Activated CD4-positive, alpha-beta T cell treated with anti-CD3 and anti-CD28 coated beads, Interleukin-2, amount 10 ng/mL, durations not matched to agents 24 days and 14 days (primary cell): ENCODE measurements around the gene HAS3. TPM values are rescaled to one million over a fixed set of nuclear protein-coding genes. Genes with fewer than 3 reads are reported as not detected.
A peak's percentile ranks its signal among the peaks of the same experiment; 100 is the strongest.

Source experiments
- DNase-seq: peaks from one replicate; pipeline ENCODE4 v3.0.0; 2022
- H3K27ac Mint-ChIP-seq: one replicate; pipeline ENCODE4 v1.8.0; 2022; ENCODE audit warnings: mild to moderate bottlenecking, mixed read lengths
- H3K27me3 Mint-ChIP-seq: one replicate; pipeline ENCODE4 v1.8.0; 2022; ENCODE audit warnings: mixed read lengths
- H3K36me3 Mint-ChIP-seq: one replicate; pipeline ENCODE4 v1.8.0; 2022; ENCODE audit warnings: low read depth, mild to moderate bottlenecking, mixed read lengths
- H3K4me1 Mint-ChIP-seq: one replicate; pipeline ENCODE4 v1.8.0; 2021; ENCODE audit warnings: mixed read lengths
- H3K4me3 Mint-ChIP-seq: one replicate; pipeline ENCODE4 v1.8.0; 2022; ENCODE audit warnings: mild to moderate bottlenecking, moderate library complexity, mixed read lengths
- H3K9me3 Mint-ChIP-seq: one replicate; pipeline ENCODE4 v1.8.0; 2021; ENCODE audit warnings: mixed read lengths
- intact Hi-C: fragments of 100-400 bp; cut with micrococcal nuclease; formaldehyde crosslinking; loops from one replicate; pipeline ENCODE4 v1.15.1; 2023
- total RNA-seq: library from RNA; stranded (reverse); gene quantifications from 2 replicates; pipeline ENCODE4 v1.2.3, GENCODE V29; 2022

Gene HAS3
- total RNA-seq, 1 donor from 2014 or later, result 0.56 TPM

DNA sequence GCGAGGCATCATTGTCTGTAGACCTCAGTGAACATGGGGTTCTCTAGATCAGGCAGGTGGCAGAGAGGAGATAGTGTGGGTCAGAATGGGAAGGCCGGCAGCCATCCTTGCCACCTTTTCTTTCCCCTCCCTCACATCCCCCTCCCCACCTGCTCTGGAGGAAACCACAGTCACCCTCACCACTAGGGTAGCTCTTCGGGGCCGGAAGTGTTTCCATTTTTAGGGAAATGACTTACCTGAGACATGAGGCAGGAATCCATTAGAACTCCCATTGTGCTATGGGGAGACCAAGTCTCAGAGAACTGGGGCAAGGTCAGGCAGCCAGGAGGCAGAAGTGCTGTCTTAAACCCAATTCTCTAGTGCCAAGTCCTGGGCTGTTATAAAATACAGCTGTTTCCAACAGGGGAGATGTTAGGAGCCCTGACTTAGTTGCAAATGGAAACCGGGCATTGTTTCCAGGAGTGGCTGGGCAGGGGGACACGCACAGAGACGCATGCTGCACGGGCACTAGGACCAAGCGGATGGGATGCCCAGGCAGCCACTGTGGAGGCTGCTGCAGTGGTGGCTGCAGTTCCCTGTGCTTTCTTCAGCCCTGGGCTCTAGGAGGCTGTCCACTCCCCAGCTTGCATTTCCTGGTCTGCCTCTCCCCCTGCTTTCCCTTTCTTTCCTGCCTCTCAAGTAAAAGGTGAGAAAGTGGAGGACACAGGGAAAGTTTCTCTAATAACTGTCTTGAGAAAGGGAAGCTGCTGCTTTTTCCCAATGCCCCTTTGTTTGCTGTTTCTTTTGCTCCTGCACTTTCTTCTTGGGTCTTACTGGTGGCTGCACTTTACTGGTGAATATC lies 2.8 kb downstream of the HAS3 start:
- Mint-ChIP-seq H3K27me3 (peaks cover 34% of the 10 kb centered on the region), H3K4me1 (peaks cover 13% of the 10 kb centered on the region), H3K4me3 (no peak overlapping the region), H3K36me3 (peaks cover 9% of the 10 kb centered on the region), H3K27ac (no peak overlapping the region), H3K9me3 (no peaks in the 10 kb centered on the region)
- no peak for DNase-seq
- intact Hi-C loops, result no loop called here

DNA sequence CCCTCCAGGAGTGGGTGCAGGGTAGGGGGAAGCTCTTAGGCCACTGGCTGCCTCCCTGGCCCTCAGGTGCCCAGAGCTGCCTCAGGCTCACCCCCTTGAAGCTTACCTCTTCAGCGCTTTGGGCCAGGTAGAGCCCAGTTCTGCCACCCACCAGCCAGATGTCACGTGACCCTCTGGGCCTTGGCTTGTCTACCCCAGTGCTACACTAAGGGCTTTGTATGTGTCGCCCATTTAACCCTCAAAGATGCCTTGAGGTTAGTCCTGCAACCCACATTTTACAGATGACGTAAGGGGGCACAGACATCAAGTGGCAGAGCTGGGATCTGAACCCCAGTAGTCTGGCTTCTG lies 3.4 kb downstream of the HAS3 start:
- no peaks in the 10 kb centered on the region for H3K9me3 Mint-ChIP-seq
- no peak overlapping the region for H3K27ac Mint-ChIP-seq
- H3K27me3 Mint-ChIP-seq, result peaks cover 31% of the 10 kb centered on the region
- intact Hi-C loops, result no loop called here
- no peak for DNase-seq
- H3K4me3 Mint-ChIP-seq, result no peak overlapping the region
- peaks cover 9% of the 10 kb centered on the region for H3K36me3 Mint-ChIP-seq
- H3K4me1 Mint-ChIP-seq, result peaks cover 13% of the 10 kb centered on the region

DNA sequence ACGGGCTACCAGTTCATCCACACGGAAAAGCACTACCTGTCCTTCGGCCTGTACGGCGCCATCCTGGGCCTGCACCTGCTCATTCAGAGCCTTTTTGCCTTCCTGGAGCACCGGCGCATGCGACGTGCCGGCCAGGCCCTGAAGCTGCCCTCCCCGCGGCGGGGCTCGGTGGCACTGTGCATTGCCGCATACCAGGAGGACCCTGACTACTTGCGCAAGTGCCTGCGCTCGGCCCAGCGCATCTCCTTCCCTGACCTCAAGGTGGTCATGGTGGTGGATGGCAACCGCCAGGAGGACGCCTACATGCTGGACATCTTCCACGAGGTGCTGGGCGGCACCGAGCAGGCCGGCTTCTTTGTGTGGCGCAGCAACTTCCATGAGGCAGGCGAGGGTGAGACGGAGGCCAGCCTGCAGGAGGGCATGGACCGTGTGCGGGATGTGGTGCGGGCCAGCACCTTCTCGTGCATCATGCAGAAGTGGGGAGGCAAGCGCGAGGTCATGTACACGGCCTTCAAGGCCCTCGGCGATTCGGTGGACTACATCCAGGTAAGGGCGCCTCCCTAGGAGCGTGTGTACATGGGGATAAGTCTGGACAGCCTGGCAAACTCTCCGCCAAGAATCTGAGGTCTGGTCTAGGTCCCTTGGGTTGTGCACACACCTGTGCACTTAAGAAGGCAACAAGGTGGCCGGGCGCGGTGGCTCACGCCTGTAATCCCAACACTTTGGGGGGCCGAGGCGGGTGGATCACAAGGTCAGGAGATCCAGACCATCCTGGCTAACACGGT lies 4.2 kb downstream of the HAS3 start:
- intact Hi-C loops, result loop anchor here (10.0 kb wide), 1 partner anchor 405 kb away; no protein-coding TSS in a partner anchor
- Mint-ChIP-seq H3K27ac (no peak overlapping the region), H3K9me3 (no peaks in the 10 kb centered on the region), H3K27me3 (peaks cover 28% of the 10 kb centered on the region), H3K4me3 (no peak overlapping the region), H3K4me1 (peaks cover 13% of the 10 kb centered on the region), H3K36me3 (peaks cover 11% of the 10 kb centered on the region)
- no peak for DNase-seq

DNA sequence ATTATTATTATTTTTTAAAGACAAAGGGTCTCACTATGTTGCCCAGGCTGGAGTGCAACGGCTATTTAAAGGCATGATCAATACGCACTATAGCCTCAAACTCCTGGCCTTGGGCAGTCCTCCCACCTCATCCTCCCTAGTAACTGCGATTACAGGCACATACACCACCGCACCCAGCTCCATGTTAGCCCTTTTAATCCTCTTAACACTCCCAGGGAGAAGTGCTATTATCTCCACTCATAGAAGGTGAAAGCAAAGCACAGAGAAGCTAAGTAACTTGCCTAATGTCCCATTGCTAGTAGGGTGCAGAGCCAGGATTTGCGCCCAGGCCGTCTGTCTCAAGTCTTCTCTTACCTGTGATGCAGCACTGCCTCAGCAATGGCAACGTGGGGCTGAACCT lies 5.0 kb downstream of the HAS3 start:
- H3K4me1 Mint-ChIP-seq, result peaks cover 9% of the 10 kb centered on the region
- H3K27me3 Mint-ChIP-seq, result peaks cover 23% of the 10 kb centered on the region
- H3K4me3 Mint-ChIP-seq, result no peak overlapping the region
- H3K27ac Mint-ChIP-seq, result no peak overlapping the region
- H3K36me3 Mint-ChIP-seq, result peaks cover 9% of the 10 kb centered on the region
- intact Hi-C loops, result loop anchor here (10.0 kb wide), 1 partner anchor 406 kb away; no protein-coding TSS in a partner anchor
- no peak for DNase-seq
- no peaks in the 10 kb centered on the region for H3K9me3 Mint-ChIP-seq

DNA sequence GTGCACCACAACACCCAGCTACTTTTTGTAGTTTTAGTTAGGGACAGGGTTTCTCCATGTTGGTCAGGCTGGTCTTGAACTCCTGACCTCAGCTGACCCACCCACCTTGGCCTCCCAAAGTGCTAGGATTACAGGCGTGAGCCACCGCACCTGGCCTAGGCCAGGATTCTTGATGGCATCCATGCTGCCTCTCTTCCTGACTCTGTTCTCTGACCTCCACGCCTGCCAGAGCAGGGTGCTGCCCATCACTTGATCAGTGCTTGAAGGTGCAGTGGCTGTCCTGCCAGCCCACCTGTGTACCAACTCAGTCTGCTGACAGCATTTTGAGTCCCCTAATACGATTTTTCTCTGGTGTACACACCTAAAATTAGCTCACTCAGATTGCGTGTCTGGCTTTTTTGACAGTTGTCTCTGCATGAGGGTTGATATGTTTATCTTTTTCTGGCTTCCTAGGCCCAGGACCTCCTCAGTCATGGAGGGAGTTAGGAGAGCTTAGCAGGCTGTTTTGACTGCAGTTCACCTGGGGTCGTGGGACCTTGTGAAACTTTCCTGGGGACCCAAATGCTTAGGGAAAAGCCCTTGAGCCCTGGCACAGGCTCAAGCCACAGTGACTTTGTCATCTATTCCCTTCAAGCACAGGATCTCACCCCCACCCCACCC lies 5.9 kb downstream of the HAS3 start:
- Mint-ChIP-seq H3K4me3 (no peak overlapping the region), H3K9me3 (no peaks in the 10 kb centered on the region), H3K27me3 (peaks cover 19% of the 10 kb centered on the region), H3K36me3 (peaks cover 7% of the 10 kb centered on the region), H3K27ac (no peak overlapping the region), H3K4me1 (peaks cover 5% of the 10 kb centered on the region)
- no peak for DNase-seq
- intact Hi-C loops, result loop anchor here (10.0 kb wide), 1 partner anchor 407 kb away; no protein-coding TSS in a partner anchor

DNA sequence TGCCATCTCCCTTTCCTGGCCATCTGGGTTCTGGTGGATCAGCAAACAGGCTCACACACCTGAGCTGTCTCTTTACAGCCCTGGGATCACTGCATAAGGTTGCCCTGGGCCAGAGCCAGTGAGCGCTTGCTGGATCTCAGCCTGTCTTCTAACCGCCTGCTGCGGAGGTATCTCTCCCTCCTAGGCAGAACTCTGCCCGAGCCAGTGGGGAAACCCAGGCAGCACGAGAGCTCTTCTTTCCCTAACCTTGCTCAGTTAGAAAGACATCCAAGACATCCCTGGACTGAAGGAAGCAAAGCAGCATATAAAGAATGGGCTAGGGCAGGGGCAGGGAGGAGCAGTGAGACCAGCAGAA lies 6.4 kb downstream of the HAS3 start:
- peaks cover 17% of the 10 kb centered on the region for H3K27me3 Mint-ChIP-seq
- no peaks in the 10 kb centered on the region for H3K9me3 Mint-ChIP-seq
- no peak overlapping the region for H3K4me3 Mint-ChIP-seq
- intact Hi-C loops, result loop anchor here (10.0 kb wide), 1 partner anchor 407 kb away; no protein-coding TSS in a partner anchor
- H3K4me1 Mint-ChIP-seq, result peaks cover 5% of the 10 kb centered on the region
- no peak overlapping the region for H3K27ac Mint-ChIP-seq
- H3K36me3 Mint-ChIP-seq, result peaks cover 7% of the 10 kb centered on the region
- DNase-seq, result no peak

DNA sequence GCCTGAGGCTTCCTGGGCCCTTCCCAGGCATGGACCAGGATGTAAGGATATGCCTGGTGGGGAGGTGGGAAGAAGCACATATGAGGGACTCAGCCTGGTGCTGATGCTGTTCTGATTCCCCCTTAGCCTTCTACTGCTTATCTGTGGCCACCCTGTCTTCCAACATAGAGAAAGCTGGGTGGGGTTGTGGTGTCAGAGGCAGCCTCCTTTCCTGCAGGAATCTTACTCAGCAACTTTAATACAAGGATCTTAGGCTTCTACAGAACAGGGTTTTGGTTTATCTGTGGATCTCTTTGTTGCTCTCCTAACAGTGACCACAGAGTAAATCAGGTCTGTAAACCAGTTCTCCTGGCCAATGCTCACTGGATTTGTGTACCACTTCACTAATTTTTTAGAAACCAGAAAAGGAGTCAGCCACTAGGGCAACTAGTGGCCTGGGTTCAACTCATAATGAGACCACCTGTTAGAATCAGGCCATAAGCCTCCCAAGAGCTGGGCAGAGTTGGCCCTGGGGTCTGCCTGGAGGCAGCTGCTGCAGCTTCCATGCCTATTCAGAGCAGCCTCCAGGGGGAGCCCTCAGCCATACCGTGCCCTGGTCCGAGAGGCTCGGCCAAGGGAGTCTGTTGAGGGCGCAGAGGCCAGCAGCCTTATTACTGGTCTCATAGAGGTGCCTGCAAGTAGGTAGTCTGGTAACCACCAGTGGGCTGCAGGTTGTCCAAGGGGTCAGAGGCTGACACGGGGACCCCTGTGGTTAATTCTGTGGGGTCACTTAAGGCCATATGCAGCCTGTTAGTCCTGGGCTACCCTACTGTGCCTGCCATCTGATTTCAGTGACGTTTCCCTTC lies 7.1 kb downstream of the HAS3 start:
- no peak overlapping the region for H3K4me3 Mint-ChIP-seq
- intact Hi-C loops, result loop anchor here (10.0 kb wide), 1 partner anchor 408 kb away; no protein-coding TSS in a partner anchor

DNA sequence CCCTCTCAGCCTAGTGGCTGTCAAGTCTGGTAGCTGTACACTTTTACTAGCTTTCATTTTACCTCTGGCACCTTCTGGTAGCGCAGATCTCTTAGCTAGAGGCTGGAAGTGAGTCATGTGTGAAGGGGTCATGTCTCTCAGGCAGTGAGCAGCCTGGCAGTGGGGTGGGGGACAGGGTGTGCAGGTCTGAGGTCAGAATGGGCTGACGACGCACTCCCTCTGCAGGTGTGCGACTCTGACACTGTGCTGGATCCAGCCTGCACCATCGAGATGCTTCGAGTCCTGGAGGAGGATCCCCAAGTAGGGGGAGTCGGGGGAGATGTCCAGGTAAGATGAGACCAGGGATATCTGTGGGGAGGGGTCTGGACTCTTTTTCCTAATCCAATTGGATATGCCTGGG lies 7.8 kb downstream of the HAS3 start:
- peaks cover 7% of the 10 kb centered on the region for H3K27me3 Mint-ChIP-seq
- intact Hi-C loops, result loop anchor here (10.0 kb wide), 1 partner anchor 408 kb away; no protein-coding TSS in a partner anchor
- DNase-seq, result no peak
- no peak overlapping the region for H3K27ac Mint-ChIP-seq
- peaks cover 5% of the 10 kb centered on the region for H3K4me1 Mint-ChIP-seq
- H3K9me3 Mint-ChIP-seq, result no peaks in the 10 kb centered on the region
- H3K36me3 Mint-ChIP-seq, result peaks cover 15% of the 10 kb centered on the region
- no peak overlapping the region for H3K4me3 Mint-ChIP-seq

More for the DNA sequence above, 7.1 kb downstream of the HAS3 start:
- Mint-ChIP-seq H3K9me3 (no peaks in the 10 kb centered on the region), H3K4me1 (peaks cover 2% of the 10 kb centered on the region), H3K27ac (no peak overlapping the region), H3K36me3 (peaks cover 8% of the 10 kb centered on the region), H3K27me3 (peaks cover 13% of the 10 kb centered on the region)
- peak; percentile 84 for DNase-seq

DNA sequence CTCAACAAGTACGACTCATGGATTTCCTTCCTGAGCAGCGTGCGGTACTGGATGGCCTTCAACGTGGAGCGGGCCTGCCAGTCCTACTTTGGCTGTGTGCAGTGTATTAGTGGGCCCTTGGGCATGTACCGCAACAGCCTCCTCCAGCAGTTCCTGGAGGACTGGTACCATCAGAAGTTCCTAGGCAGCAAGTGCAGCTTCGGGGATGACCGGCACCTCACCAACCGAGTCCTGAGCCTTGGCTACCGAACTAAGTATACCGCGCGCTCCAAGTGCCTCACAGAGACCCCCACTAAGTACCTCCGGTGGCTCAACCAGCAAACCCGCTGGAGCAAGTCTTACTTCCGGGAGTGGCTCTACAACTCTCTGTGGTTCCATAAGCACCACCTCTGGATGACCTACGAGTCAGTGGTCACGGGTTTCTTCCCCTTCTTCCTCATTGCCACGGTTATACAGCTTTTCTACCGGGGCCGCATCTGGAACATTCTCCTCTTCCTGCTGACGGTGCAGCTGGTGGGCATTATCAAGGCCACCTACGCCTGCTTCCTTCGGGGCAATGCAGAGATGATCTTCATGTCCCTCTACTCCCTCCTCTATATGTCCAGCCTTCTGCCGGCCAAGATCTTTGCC lies 9.0 kb downstream of the HAS3 start:
- H3K9me3 Mint-ChIP-seq, result no peaks in the 10 kb centered on the region

DNA sequence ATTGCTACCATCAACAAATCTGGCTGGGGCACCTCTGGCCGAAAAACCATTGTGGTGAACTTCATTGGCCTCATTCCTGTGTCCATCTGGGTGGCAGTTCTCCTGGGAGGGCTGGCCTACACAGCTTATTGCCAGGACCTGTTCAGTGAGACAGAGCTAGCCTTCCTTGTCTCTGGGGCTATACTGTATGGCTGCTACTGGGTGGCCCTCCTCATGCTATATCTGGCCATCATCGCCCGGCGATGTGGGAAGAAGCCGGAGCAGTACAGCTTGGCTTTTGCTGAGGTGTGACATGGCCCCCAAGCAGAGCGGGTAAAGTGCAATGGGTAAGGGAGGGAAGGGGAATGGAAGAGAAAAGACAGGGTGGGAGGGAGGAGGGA lies 9.5 kb downstream of the HAS3 start:
- no peaks in the 10 kb centered on the region for H3K27me3 Mint-ChIP-seq
- H3K27ac Mint-ChIP-seq, result no peak overlapping the region
- peaks cover 20% of the 10 kb centered on the region for H3K36me3 Mint-ChIP-seq
- intact Hi-C loops, result loop anchor here (10.0 kb wide), 1 partner anchor 410 kb away; no protein-coding TSS in a partner anchor
- no peak for DNase-seq
- no peak overlapping the region for H3K4me3 Mint-ChIP-seq
- no peaks in the 10 kb centered on the region for H3K9me3 Mint-ChIP-seq
- peaks cover 5% of the 10 kb centered on the region for H3K4me1 Mint-ChIP-seq

More for the DNA sequence above, 9.0 kb downstream of the HAS3 start:
- H3K27me3 Mint-ChIP-seq, result no peaks in the 10 kb centered on the region
- peaks cover 21% of the 10 kb centered on the region for H3K36me3 Mint-ChIP-seq
- intact Hi-C loops, result loop anchor here (10.0 kb wide), 1 partner anchor 410 kb away; no protein-coding TSS in a partner anchor
- no peak for DNase-seq
- peaks cover 5% of the 10 kb centered on the region for H3K4me1 Mint-ChIP-seq
- no peak overlapping the region for H3K27ac Mint-ChIP-seq
- H3K4me3 Mint-ChIP-seq, result no peak overlapping the region

DNA sequence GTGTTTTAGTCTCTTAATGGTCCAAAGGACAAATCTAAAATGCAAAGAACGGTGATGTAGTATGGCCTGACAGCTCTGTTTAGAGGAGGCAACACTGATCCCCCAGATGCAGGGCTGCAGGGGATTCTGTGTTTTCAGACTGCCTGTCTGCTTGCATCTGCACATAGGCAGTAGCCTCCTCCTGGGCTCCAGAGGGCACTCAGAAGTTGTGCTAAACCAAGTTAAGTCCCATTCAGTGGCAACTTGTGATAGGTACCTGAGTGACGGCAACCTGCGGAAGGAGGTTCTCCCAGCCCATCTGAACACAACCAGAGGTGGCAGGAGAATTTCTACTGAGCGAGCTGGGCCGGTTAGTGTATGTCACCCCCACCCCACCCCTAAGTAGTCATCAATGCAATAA lies 9.9 kb downstream of the HAS3 start:
- no peaks in the 10 kb centered on the region for H3K9me3 Mint-ChIP-seq
- no peak overlapping the region for H3K27ac Mint-ChIP-seq
- H3K36me3 Mint-ChIP-seq, result peaks cover 22% of the 10 kb centered on the region
- no peak for DNase-seq
- peaks cover 5% of the 10 kb centered on the region for H3K4me1 Mint-ChIP-seq
- H3K27me3 Mint-ChIP-seq, result no peaks in the 10 kb centered on the region
- no peak overlapping the region for H3K4me3 Mint-ChIP-seq
- intact Hi-C loops, result loop anchor here (10.0 kb wide), 1 partner anchor 411 kb away; no protein-coding TSS in a partner anchor

DNA sequence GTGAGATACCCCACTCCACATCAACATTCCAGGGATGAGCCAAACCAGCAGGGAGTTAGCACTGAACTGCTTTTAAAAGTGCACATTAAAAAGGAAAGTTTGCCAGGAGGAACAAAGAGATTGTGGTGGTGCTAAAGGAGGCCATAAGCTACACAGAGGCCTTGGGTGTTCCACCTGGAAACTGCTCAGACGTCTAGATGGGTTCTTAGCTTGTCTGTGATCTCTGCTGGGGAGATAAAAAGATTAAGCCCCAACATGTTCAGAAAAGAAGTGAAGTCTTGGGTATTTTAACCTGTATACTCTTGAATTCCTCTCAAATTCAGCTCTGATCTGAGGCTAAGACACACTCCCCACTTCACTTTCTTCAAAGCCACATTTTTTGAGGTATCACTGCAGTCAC lies 10.4 kb downstream of the HAS3 start:
- no peaks in the 10 kb centered on the region for H3K27me3 Mint-ChIP-seq
- no peak for DNase-seq
- H3K27ac Mint-ChIP-seq, result no peak overlapping the region
- intact Hi-C loops, result loop anchor here (10.0 kb wide), 1 partner anchor 411 kb away; no protein-coding TSS in a partner anchor
- peaks cover 24% of the 10 kb centered on the region for H3K36me3 Mint-ChIP-seq
- H3K4me3 Mint-ChIP-seq, result no peak overlapping the region
- peaks cover 5% of the 10 kb centered on the region for H3K4me1 Mint-ChIP-seq
- no peaks in the 10 kb centered on the region for H3K9me3 Mint-ChIP-seq
